ENCODE data around the gene DNM3.

- TF ChIP-seq POLR2A (IDR thresholded peaks at IDR 0.05) (no peak), EP300 (IDR thresholded peaks at IDR 0.05; ENCODE audit: low read depth) (no peak), CTCF (IDR thresholded peaks at IDR 0.05) (no peak), POLR2AphosphoS5 (IDR thresholded peaks at IDR 0.05) (no peak)
Measured at GRCh38 chr1:171798765-171799164, 42.5 kb upstream of the DNM3 start.
